HepG2 (cell line): ENCODE measurements around the gene PDK2. TPM values are rescaled to one million over a fixed set of nuclear protein-coding genes. Genes with fewer than 3 reads are reported as not detected.

Experiments used
- ATAC-seq: fragments of 200-7000 bp; cut with Tn5 transposase; 3 replicates; pipeline ENCODE4 v1.9.1; 2020; ENCODE audit warnings: mild to moderate bottlenecking, moderate library complexity
- BruUV-seq: library from RNA; stranded (reverse); fragments of 400-500 nt; replicated peaks from 2 replicates; lab custom pipeline; 2021; lab: Mats Ljungman, UMichigan
- CTCF ChIA-PET: fragments of 300-600 bp; formaldehyde crosslinking; extraction: SDS; loops from one replicate; lab custom pipeline; 2021; ENCODE audit warnings: low total read pairs, inconsistent platforms, low intra/inter-chr PET ratio; lab: Yijun Ruan, JAX
- POLR2A ChIA-PET: fragments of 350-600 bp; sonication (Branson Sonifier 250); formaldehyde crosslinking; loops from one replicate; lab custom pipeline; 2020; ENCODE audit warnings: antibody characterized with exemption, inconsistent platforms; lab: Yijun Ruan, JAX
- DNase-seq: peaks from one replicate; pipeline ENCODE4 v3.0.0-alpha.2; 2015; ENCODE audit warnings: low spot score
- FAIRE-seq: peaks from 3 replicates; lab custom pipeline; 2011; peaks lifted over from hg19 to GRCh38; lab: Jason Lieb, UNC
- H2AFZ ChIP-seq: one replicate; pipeline ENCODE4 v1.6.1; 2011; ENCODE audit warnings: low read length, inconsistent platforms
- H3K27ac ChIP-seq: fragments of 300-600 bp; 3 replicates; pipeline ENCODE4 v1.8.0; 2011; ENCODE audit warnings: mixed run types, mild to moderate bottlenecking, mixed read lengths, low read length, inconsistent platforms; ENCODE audit not compliant: insufficient read depth; ENCODE audit errors: extremely low read length
- H3K27me3 ChIP-seq, 2 experiments: fragments of 200-600 bp in 1 of 2; 2 replicates in 1 of 2; 3 replicates in 1 of 2; pipeline versions ENCODE4 v1.6.0 to v1.8.0; 2011; ENCODE audit warnings: low read length in 2 of 2, mild to moderate bottlenecking in 2 of 2, moderate library complexity in 2 of 2, inconsistent platforms in 1 of 2; ENCODE audit not compliant: insufficient read depth in 2 of 2, control insufficient read depth in 1 of 2
- H3K36me3 ChIP-seq, 2 experiments: fragments of 200-600 bp in 1 of 2; replicated peaks in 1 of 2; 2 replicates in 1 of 2; 3 replicates in 1 of 2; pipeline versions ENCODE4 v1.5.1 to v1.8.0; 2011; ENCODE audit warnings: low read length in 2 of 2, inconsistent platforms in 1 of 2; ENCODE audit not compliant: insufficient read depth in 2 of 2, control insufficient read depth in 1 of 2
- H3K4me1 ChIP-seq: 2 replicates; pipeline ENCODE4 v1.5.1; 2012; ENCODE audit warnings: low read length, inconsistent platforms; ENCODE audit not compliant: insufficient read depth
- H3K4me2 ChIP-seq: 2 replicates; pipeline ENCODE4 v1.6.0; 2011; ENCODE audit warnings: low read depth, low read length, inconsistent platforms
- H3K4me3 ChIP-seq, 3 experiments: fragments of 200-600 bp in 1 of 3; sonication (generic), shearing (Covaris generic) in 1 of 3; replicated peaks in 1 of 3; 2 replicates each; pipeline ENCODE4 v1.5.1; 2011 to 2016; ENCODE audit warnings: low read length in 3 of 3, inconsistent platforms in 2 of 3, low read depth in 2 of 3, mild to moderate bottlenecking in 2 of 3, control low read depth in 1 of 3, mixed read lengths in 1 of 3; ENCODE audit not compliant: insufficient read depth in 1 of 3
- H3K79me2 ChIP-seq: one replicate; pipeline ENCODE4 v1.6.1; 2011; ENCODE audit warnings: low read length, inconsistent platforms; ENCODE audit not compliant: insufficient read depth
- H3K9ac ChIP-seq: 2 replicates; pipeline ENCODE4 v1.6.0; 2011; ENCODE audit warnings: mild to moderate bottlenecking, low read depth, low read length, inconsistent platforms; ENCODE audit not compliant: insufficient read depth
- H3K9me3 ChIP-seq: 2 replicates; pipeline ENCODE4 v1.5.1; 2012; ENCODE audit warnings: mild to moderate bottlenecking, low read length
- H4K20me1 ChIP-seq: 2 replicates; pipeline ENCODE4 v1.6.0; 2011; ENCODE audit warnings: inconsistent platforms, mild to moderate bottlenecking, low read length, moderate library complexity; ENCODE audit not compliant: insufficient read depth
- AFF4 ChIP-seq: sonication (generic); formaldehyde crosslinking; IDR thresholded peaks from 2 replicates; pipeline ENCODE4 v1.4.0; 2020; ENCODE audit warnings: missing genetic modification reagents
- AKAP8 ChIP-seq: sonication (generic); formaldehyde crosslinking; IDR thresholded peaks from 2 replicates; pipeline ENCODE4 v1.5.1; 2020; ENCODE audit warnings: mild to moderate bottlenecking, missing genetic modification reagents
- ARHGAP35 ChIP-seq: sonication (generic); formaldehyde crosslinking; IDR thresholded peaks from 2 replicates; pipeline ENCODE4 v1.9.0; 2022; ENCODE audit warnings: mild to moderate bottlenecking, inconsistent platforms, moderate library complexity, missing genetic modification reagents, borderline replicate concordance
- FOSL1 ChIP-seq: sonication (generic); formaldehyde crosslinking; IDR thresholded peaks from 2 replicates; pipeline ENCODE4 v1.9.0; 2021; ENCODE audit warnings: missing genetic modification reagents, borderline replicate concordance
- FOXJ3 ChIP-seq: sonication (generic); formaldehyde crosslinking; IDR thresholded peaks from 2 replicates; pipeline ENCODE4 v1.4.0; 2020; ENCODE audit warnings: missing genetic modification reagents, mild to moderate bottlenecking, borderline replicate concordance
- KDM2A ChIP-seq: sonication (generic); formaldehyde crosslinking; IDR thresholded peaks from 2 replicates; pipeline ENCODE4 v1.4.0; 2020; ENCODE audit warnings: low read depth, missing genetic modification reagents, borderline replicate concordance
- KDM5A ChIP-seq: fragments of 200-600 bp; sonication (generic); IDR thresholded peaks from 2 replicates; pipeline ENCODE4 v1.7.0; 2018; ENCODE audit warnings: antibody characterized with exemption, mild to moderate bottlenecking, low read length, borderline replicate concordance
- MED8 ChIP-seq: sonication (generic); formaldehyde crosslinking; IDR thresholded peaks from 2 replicates; pipeline ENCODE4 v1.8.1; 2023; ENCODE audit warnings: mild to moderate bottlenecking, missing genetic modification reagents; ENCODE audit not compliant: insufficient replicate concordance
- RNF219 ChIP-seq: sonication (generic); formaldehyde crosslinking; IDR thresholded peaks from 2 replicates; pipeline ENCODE4 v1.5.0; 2020; ENCODE audit warnings: mild to moderate bottlenecking, missing genetic modification reagents
- STAG1 ChIP-seq: sonication (generic); formaldehyde crosslinking; IDR thresholded peaks from 2 replicates; pipeline ENCODE4 v1.4.0; 2020; ENCODE audit warnings: missing genetic modification reagents
- TAF1 ChIP-seq: sonication (generic); formaldehyde crosslinking; IDR thresholded peaks from 2 replicates; pipeline ENCODE4 v1.4.0; 2020; ENCODE audit warnings: missing genetic modification reagents
- TEAD3 ChIP-seq: optimal IDR thresholded peaks from 2 replicates; pipeline ENCODE3; 2016; ENCODE audit warnings: borderline replicate concordance
- TP53 ChIP-seq: sonication (generic); formaldehyde crosslinking; conservative IDR thresholded peaks from 2 replicates; pipeline ENCODE4 v1.4.0; 2020; ENCODE audit warnings: missing genetic modification reagents
- ZNF335 ChIP-seq: sonication (generic); formaldehyde crosslinking; IDR thresholded peaks from 2 replicates; pipeline ENCODE4 v1.4.0; 2020; ENCODE audit warnings: missing genetic modification reagents
- ZNF350 ChIP-seq: sonication (generic); formaldehyde crosslinking; IDR thresholded peaks from 2 replicates; pipeline ENCODE4 v1.4.0; 2020; ENCODE audit warnings: mild to moderate bottlenecking, low read depth, missing genetic modification reagents, borderline replicate concordance
- ZNF430 ChIP-seq: sonication (generic); formaldehyde crosslinking; IDR thresholded peaks from 2 replicates; pipeline ENCODE4 v1.9.0; 2021; ENCODE audit warnings: mild to moderate bottlenecking, missing genetic modification reagents
- ZNF569 ChIP-seq: sonication (generic); formaldehyde crosslinking; IDR thresholded peaks from 2 replicates; pipeline ENCODE4 v1.5.0; 2020; ENCODE audit warnings: mild to moderate bottlenecking, missing genetic modification reagents, moderate library complexity, borderline replicate concordance
- ZNF773 ChIP-seq: sonication (generic); formaldehyde crosslinking; IDR thresholded peaks from 2 replicates; pipeline ENCODE4 v1.4.0; 2020; ENCODE audit warnings: missing genetic modification reagents, borderline replicate concordance
- WGBS: methylation state at CpG from one replicate; pipeline ENCODE4 v1.1.6; 2017; ENCODE audit warnings: low lambda C conversion rate; 5-methylcytosine and 5-hydroxymethylcytosine counted together
- in situ Hi-C: cut with HindIII; loops from 2 replicates; pipeline ENCODE4 v1.10.0; 2017; ENCODE audit warnings: low pct_unique_long_range_greater_than_20kb; ENCODE audit not compliant: extremely low pct_ligation_motif_present
- intact Hi-C: fragments of 100-400 bp; cut with micrococcal nuclease; formaldehyde crosslinking; loops from one replicate; pipeline ENCODE4 v1.10.0; 2022; ENCODE audit not compliant: unreplicated experiment
- polyA plus RNA-seq, 8 experiments: library from polyadenylated mRNA; depleted of rRNA in 3 of 8; stranded (reverse) in 7 of 8; unstranded in 1 of 8; fragments of >200 nt; fragmentation: Illumina TruSeq in 4 of 8; extraction: Trizol in 4 of 8; gene quantifications; 2 replicates each; pipeline versions ENCODE4 v1.2.1 to v1.2.3, GENCODE V29; 2011 to 2016; ENCODE audit warnings: low read depth in 4 of 8, missing spikeins in 1 of 8, mixed read lengths in 1 of 8; ENCODE audit not compliant: insufficient read depth in 1 of 8
- total RNA-seq, 5 experiments: library from RNA; depleted of rRNA; stranded (reverse); fragments of >200 nt; fragmentation: Illumina TruSeq; extraction: Trizol; gene quantifications; 2 replicates each; pipeline ENCODE4 v1.2.3, GENCODE V29; 2016; ENCODE audit warnings: low read depth in 1 of 5
- TF ChIP-seq, protein P1 (sequence below): IDR thresholded peaks from 2 replicates; pipeline ENCODE4 v1.6.1; 2016

Gene PDK2
- total and polyA plus RNA-seq, 2 of the 13 experiments (the other 11 are each of a cell fraction or from before 2014, with no cell fraction given), result 18.5 to 59.7 TPM

DNA sequence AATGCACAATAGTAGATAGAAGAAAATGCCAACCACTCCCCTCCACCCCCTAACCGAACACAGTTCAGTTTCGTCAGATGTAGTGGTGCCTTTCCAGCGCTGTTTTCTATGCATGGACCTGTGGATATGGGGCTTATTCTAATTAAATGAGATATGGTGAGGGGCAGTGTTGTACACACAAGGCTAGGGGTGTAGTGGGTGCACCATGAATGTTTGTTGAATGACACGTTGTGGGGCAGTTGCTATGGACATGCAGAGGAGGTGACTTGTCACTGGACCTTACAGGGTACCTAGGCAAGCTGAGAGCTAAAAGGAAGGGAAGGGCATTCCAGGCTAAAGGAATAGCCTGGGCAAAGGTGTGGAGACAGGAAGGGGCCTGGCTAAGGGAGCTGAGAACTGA is 3.4 kb downstream of the PDK2 start:
- BruUV-seq, result no TSS peak
- H3K4me1 ChIP-seq, result peaks cover 55% of the 10 kb centered on the region
- no peak overlapping the region for H2AFZ ChIP-seq
- DNase-seq, result no peak
- TF ChIP-seq MED8 (CRISPR knock-in tag) (no peak), ZNF335 (CRISPR knock-in tag) (no peak), KDM5A (no peak), FOSL1 (CRISPR knock-in tag) (no peak), KDM2A (CRISPR knock-in tag) (no peak), TP53 (CRISPR knock-in tag) (no peak), ZNF773 (CRISPR knock-in tag) (no peak), STAG1 (CRISPR knock-in tag) (no peak), ZNF569 (CRISPR knock-in tag) (no peak), RNF219 (CRISPR knock-in tag) (no peak), FOXJ3 (CRISPR knock-in tag) (no peak), TAF1 (CRISPR knock-in tag) (no peak), ARHGAP35 (no peak), AFF4 (no peak), ZNF350 (no peak), ZNF430 (CRISPR knock-in tag) (no peak), TEAD3 (CRISPR knock-in tag) (no peak), AKAP8 (CRISPR knock-in tag) (no peak)
- TF ChIP-seq, protein P1, sequence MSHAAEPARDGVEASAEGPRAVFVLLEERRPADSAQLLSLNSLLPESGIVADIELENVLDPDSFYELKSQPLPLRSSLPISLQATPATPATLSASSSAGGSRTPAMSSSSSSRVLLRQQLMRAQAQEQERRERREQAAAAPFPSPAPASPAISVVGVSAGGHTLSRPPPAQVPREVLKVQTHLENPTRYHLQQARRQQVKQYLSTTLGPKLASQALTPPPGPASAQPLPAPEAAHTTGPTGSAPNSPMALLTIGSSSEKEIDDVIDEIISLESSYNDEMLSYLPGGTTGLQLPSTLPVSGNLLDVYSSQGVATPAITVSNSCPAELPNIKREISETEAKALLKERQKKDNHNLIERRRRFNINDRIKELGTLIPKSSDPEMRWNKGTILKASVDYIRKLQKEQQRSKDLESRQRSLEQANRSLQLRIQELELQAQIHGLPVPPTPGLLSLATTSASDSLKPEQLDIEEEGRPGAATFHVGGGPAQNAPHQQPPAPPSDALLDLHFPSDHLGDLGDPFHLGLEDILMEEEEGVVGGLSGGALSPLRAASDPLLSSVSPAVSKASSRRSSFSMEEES (CRISPR knock-in tag), result no peak
- no peak overlapping the region for H3K9ac ChIP-seq
- ChIA-PET CTCF (no interaction called here), POLR2A (interaction anchor here (1.2 kb wide), 1 partner anchor 25 kb away, joined by 3 read pairs; no protein-coding TSS in a partner anchor)
- H3K9me3 ChIP-seq, result no peaks in the 10 kb centered on the region
- peaks cover 6% of the 10 kb centered on the region for H3K79me2 ChIP-seq
- FAIRE-seq, result no peak
- H3K4me2 ChIP-seq, result no peak overlapping the region
- no peak overlapping the region for H3K27ac ChIP-seq
- no peak overlapping the region for H3K4me3 ChIP-seq
- in situ Hi-C loops, result no loop called here
- H3K27me3 ChIP-seq, result no peaks in the 10 kb centered on the region
- H4K20me1 ChIP-seq, result no peaks in the 10 kb centered on the region
- 85% methylated on average over 4 of the region's 4 CpGs for WGBS
- intact Hi-C loops, result no loop called here
- ATAC-seq, result no peak
- H3K36me3 ChIP-seq, result peaks cover 0 to 4% of the 10 kb centered on the region in 2 experiments; a peak in 1 of 5 replicates
